Immature natural killer cell (primary cell): Measurements from ENCODE around the gene TMEFF2. TPM values are rescaled to one million over a fixed set of nuclear protein-coding genes. Genes with fewer than 3 reads are reported as not detected.
"Not testable (repeated sequence)": the region's sequence is repeated elsewhere in the genome, so short reads cannot be mapped to it uniquely, and the experiment has no call there.

Experiments
- DNase-seq, 3 donors: peaks; one replicate each; pipeline ENCODE4 v3.0.0; 2022; ENCODE audit warnings: mixed read lengths in 1 of 3
- H3K27ac Mint-ChIP-seq, 6 donors: one replicate each; pipeline ENCODE4 v1.8.0; 2020; ENCODE audit warnings: mixed read lengths in 6 of 6, mild to moderate bottlenecking in 5 of 6, inconsistent platforms in 4 of 6, moderate library complexity in 3 of 6
- H3K27me3 Mint-ChIP-seq, 3 donors: one replicate each; pipeline ENCODE4 v1.8.0; 2020 to 2021; ENCODE audit warnings: low read depth in 3 of 3, mild to moderate bottlenecking in 3 of 3, mixed read lengths in 3 of 3, moderate library complexity in 3 of 3, inconsistent platforms in 1 of 3
- H3K36me3 Mint-ChIP-seq, 3 donors: one replicate each; pipeline ENCODE4 v1.8.0; 2020; ENCODE audit warnings: mixed read lengths in 3 of 3, inconsistent platforms in 2 of 3, mild to moderate bottlenecking in 2 of 3
- H3K4me1 Mint-ChIP-seq, 2 donors: one replicate each; pipeline ENCODE4 v1.8.0; 2020; ENCODE audit warnings: inconsistent platforms in 2 of 2, mild to moderate bottlenecking in 2 of 2, mixed read lengths in 2 of 2, moderate library complexity in 1 of 2
- H3K4me3 Mint-ChIP-seq, 5 donors: one replicate each; pipeline ENCODE4 v1.8.0; 2020; ENCODE audit warnings: mild to moderate bottlenecking in 5 of 5, mixed read lengths in 5 of 5, inconsistent platforms in 3 of 5, moderate library complexity in 3 of 5
- H3K9me3 Mint-ChIP-seq, 6 donors: one replicate each; pipeline ENCODE4 v1.8.0; 2020; ENCODE audit warnings: mild to moderate bottlenecking in 6 of 6, mixed read lengths in 6 of 6, inconsistent platforms in 4 of 6, moderate library complexity in 3 of 6
- polyA plus RNA-seq, 3 donors: library from polyadenylated mRNA; unstranded; fragments of 300-500 nt; fragmentation: Illumina TruSeq; gene quantifications; one replicate each; pipeline ENCODE4 v1.2.3, GENCODE V29; 2021

The TMEFF2 gene
- polyA plus RNA-seq, 3 donors from 2014 or later: not detected

DNA sequence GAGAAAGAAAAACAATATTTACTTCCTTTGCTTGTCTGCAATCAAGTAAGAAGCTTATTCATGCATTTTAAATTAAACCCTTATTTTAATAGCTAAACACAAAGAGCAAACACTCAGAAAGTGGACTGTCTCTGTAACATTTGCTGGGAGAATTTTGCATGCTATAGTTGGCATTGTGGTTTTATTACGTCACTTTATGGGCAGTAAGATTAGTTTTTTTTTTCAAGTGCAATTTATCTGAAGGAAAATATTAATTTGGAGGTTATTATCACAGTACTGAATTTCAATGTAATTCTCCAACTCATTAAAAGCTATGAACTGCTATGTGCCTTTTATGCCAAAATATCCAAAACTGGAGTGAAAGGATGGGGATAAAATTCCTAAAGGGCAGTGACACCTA is 103.3 kb downstream of the TMEFF2 start:
- no peak overlapping the region for H3K27ac Mint-ChIP-seq
- H3K27me3 Mint-ChIP-seq: peaks cover 0 to 5% (median 0%) of the 10 kb centered on the region in 3 donors
- no peaks in the 10 kb centered on the region for H3K4me1 Mint-ChIP-seq
- H3K36me3 Mint-ChIP-seq: no peaks in the 10 kb centered on the region
- H3K9me3 Mint-ChIP-seq: no peaks in the 10 kb centered on the region
- DNase-seq: no peak
- H3K4me3 Mint-ChIP-seq: no peak overlapping the region

DNA sequence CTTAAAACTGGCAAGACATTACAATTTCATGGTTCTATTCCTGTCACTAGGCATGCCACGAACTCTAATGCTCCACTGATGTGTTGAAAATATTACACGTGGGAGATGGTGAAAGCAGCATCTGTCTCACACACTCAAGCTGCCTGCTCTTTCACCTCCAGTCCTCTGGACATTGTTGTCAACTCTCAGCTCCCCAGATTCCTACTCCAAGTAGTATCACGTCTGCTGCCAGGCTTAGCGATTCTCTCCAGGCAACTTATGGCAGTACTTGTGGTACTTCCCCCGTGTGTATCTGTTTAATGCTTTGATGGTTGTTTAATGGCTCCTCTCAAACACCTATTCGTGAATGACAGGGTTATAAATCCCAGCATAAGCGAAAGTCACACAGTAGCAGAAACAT is 103.8 kb downstream of the TMEFF2 start:
- no peak overlapping the region for H3K27ac Mint-ChIP-seq
- H3K9me3 Mint-ChIP-seq: no peaks in the 10 kb centered on the region
- no peak for DNase-seq
- H3K4me3 Mint-ChIP-seq: no peak overlapping the region
- H3K36me3 Mint-ChIP-seq: no peaks in the 10 kb centered on the region
- peaks cover 0 to 5% (median 0%) of the 10 kb centered on the region in 3 donors for H3K27me3 Mint-ChIP-seq
- H3K4me1 Mint-ChIP-seq: no peaks in the 10 kb centered on the region

DNA sequence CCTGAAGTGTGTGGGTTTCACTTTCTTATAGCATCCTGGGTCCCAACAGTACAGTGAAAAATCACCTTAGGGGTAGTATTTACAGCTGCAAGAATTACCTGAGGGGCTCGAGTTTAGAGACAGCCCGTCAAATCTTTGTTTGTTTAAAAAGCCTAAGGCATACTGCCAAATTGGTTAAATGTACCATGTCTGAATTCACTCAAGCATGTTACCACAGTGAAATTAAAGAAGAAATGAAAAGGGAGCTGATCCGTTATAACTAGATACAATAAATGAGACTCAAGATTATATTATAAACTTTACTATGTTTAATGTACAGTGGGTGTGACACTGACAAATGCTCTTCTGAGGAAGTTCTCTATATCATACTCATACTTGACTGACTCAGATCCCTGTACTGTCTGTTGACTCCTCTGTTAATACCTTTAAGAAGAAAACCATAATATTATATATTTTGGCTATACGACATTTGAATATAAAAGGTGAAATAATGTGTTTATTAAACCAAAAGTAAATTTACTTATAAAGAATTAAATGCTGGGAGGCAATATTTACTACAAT is 107.3 kb downstream of the TMEFF2 start:
- DNase-seq: no peak
- peaks cover 0 to 10% (median under 1%) of the 10 kb centered on the region in 3 donors for H3K27me3 Mint-ChIP-seq
- no peaks in the 10 kb centered on the region for H3K4me1 Mint-ChIP-seq
- no peak overlapping the region for H3K4me3 Mint-ChIP-seq
- no peaks in the 10 kb centered on the region for H3K9me3 Mint-ChIP-seq
- H3K36me3 Mint-ChIP-seq: no peaks in the 10 kb centered on the region
- no peak overlapping the region for H3K27ac Mint-ChIP-seq

DNA sequence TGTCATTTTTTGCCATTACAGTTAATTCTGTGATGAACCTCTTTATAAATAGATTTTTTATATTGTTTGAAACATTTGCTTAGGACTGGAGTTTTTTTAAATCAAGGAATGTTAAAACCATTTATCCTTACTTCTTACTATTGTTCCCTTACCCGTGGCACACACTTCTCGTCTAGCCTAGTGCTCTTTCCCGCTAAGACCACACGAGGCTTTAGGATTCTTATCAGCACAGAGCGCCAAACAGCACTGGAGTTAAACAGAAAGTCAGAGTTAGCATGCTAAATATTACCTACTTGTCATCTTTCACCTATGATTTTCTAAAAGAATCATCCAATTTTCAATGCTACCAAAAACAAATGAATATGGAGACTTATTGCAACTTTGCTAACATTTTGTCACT is 112.6 kb downstream of the TMEFF2 start:
- no peaks in the 10 kb centered on the region for H3K36me3 Mint-ChIP-seq
- H3K9me3 Mint-ChIP-seq: no peaks in the 10 kb centered on the region
- no peak overlapping the region for H3K4me3 Mint-ChIP-seq
- H3K4me1 Mint-ChIP-seq: peaks cover 0 to 4% of the 10 kb centered on the region in 2 donors
- no peak for DNase-seq
- H3K27ac Mint-ChIP-seq: no peak overlapping the region
- H3K27me3 Mint-ChIP-seq: peaks cover 0 to 10% (median 0%) of the 10 kb centered on the region in 3 donors

DNA sequence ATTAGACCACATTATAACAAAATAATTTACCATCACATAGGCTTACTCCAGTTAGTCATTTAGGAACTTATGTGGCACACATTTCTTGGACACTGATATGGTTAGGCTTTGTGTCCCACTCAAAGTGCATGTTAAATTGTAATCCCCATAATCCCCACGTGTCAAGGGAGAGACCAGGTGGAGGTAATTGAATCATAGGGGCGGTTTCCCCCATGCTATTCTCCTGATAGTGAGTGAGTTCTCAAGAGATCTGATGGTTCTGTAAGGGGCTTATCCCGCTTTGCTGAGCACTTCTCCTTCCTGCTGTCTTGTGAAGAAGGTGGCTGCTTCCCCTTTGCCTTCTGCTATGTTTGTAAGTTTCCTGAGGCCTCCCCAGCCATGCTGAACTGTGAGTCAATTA is 114.6 kb downstream of the TMEFF2 start:
- H3K4me1 Mint-ChIP-seq: peaks cover 7 to 14% of the 10 kb centered on the region in 2 donors
- H3K27ac Mint-ChIP-seq: peak overlapping the region in 1 of 6 donors; percentile 32
- H3K9me3 Mint-ChIP-seq, H3K4me3 Mint-ChIP-seq, DNase-seq, H3K36me3 Mint-ChIP-seq: not testable (repeated sequence)
- H3K27me3 Mint-ChIP-seq: peaks cover 0 to 11% (median 2%) of the 10 kb centered on the region in 3 donors

DNA sequence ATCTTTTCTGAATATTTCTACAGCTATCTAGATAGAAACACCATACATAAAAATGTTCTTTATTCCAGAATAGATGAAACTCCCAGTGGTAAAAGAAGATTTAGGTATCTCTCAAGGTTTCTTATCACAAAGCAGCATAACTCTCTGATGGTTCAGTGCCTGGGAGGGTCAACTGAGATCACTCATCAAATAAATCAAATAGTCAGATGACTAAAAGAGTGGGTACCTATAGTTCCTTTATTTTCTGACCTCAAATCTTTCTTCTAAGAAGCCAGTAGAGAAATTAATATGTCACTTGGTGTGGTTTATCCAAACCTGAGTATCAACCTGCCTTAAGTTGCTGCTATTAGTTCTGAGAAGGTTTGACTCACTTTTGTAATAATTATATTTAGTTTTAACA is 120.9 kb downstream of the TMEFF2 start:
- Mint-ChIP-seq H3K27ac (peak overlapping the region in 1 of 6 donors; percentile 36), H3K4me1 (peaks cover 43 to 54% of the 10 kb centered on the region in 2 donors), H3K36me3 (no peaks in the 10 kb centered on the region)

DNA sequence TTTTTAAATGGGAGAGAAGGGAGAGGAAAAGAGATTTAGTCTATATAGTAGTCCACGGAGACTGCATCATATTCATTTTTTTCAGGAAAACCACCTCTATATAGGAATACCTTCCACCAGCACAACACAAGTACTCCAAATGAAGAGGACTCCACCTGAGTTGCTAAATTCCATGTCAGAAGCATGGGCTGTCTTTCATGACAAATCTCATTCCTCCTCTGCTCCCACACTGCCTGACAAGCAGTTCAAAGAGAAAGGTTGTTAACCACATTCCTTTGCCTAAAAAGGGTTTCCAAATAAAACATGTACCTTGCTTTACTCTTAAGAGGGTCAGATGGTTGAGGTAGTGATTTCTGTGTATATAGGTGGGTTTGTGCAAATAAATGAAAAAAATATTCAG is 122.0 kb downstream of the TMEFF2 start:
- H3K4me1 Mint-ChIP-seq: peaks cover 43 to 54% of the 10 kb centered on the region in 2 donors
- peak overlapping the region; percentile 0 to 75 (median 28) for H3K27ac Mint-ChIP-seq
- no peaks in the 10 kb centered on the region for H3K36me3 Mint-ChIP-seq
- peak overlapping the region; percentile 65 to 87 (median 72) for H3K4me3 Mint-ChIP-seq
- H3K9me3 Mint-ChIP-seq: no peaks in the 10 kb centered on the region
- DNase-seq: peak in 1 of 3 donors; percentile 6
- H3K27me3 Mint-ChIP-seq: peaks cover 2 to 11% (median 8%) of the 10 kb centered on the region in 3 donors

More for the DNA sequence above, 120.9 kb downstream of the TMEFF2 start:
- H3K4me3 Mint-ChIP-seq: peak overlapping the region in 1 of 5 donors; percentile 6
- DNase-seq: no peak
- H3K9me3 Mint-ChIP-seq: no peaks in the 10 kb centered on the region
- peaks cover 2 to 6% (median 4%) of the 10 kb centered on the region in 3 donors for H3K27me3 Mint-ChIP-seq

DNA sequence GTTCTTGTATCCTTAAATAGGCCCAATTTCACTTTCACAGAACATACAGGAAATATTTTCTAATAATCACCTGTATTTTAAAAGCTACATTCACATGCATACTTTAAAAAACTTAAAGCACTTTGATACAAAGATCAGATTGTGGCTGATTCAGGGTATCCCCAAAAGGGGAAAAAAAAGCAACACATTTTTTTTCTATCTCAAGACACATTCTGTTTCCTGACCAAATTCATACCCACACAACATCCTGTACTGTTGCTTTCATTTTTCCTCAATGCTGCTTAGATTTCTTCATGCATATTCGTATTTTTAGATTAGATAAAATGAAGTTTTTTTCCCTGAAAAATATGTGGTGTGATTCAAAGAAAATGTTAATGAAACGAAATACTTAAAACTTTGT is 122.5 kb downstream of the TMEFF2 start:
- H3K27ac Mint-ChIP-seq: peak overlapping the region; percentile 0 to 75 (median 28)
- no peaks in the 10 kb centered on the region for H3K9me3 Mint-ChIP-seq
- DNase-seq: peak; percentile 43 to 57 (median 52)

DNA sequence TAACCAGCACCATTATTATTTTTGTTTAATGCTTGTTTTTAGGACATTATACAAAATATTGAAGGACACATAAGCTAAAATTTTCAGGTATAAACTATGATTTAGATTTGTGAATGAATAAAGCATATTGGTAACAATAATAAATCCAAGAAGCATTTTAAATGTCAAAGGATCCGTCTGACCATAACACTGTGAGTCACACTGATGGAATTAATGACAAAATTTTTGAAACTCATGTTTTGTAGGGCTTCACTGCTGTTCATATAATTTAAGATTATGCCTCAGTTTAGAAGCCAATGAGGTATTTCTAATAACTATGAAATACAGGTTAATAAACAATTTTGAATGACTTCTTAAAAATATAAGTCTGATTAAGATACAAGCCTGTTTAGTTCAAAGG is 124.6 kb downstream of the TMEFF2 start:
- H3K27ac Mint-ChIP-seq: no peak overlapping the region
- peaks cover 36 to 39% of the 10 kb centered on the region in 2 donors for H3K4me1 Mint-ChIP-seq
- DNase-seq: no peak
- no peak overlapping the region for H3K4me3 Mint-ChIP-seq
- H3K27me3 Mint-ChIP-seq: peaks cover 0 to 14% (median 7%) of the 10 kb centered on the region in 3 donors
- H3K36me3 Mint-ChIP-seq: peaks cover 0 to 6% (median 0%) of the 10 kb centered on the region in 3 donors
- H3K9me3 Mint-ChIP-seq: no peaks in the 10 kb centered on the region

More for the DNA sequence above, 122.5 kb downstream of the TMEFF2 start:
- no peaks in the 10 kb centered on the region for H3K36me3 Mint-ChIP-seq
- H3K4me3 Mint-ChIP-seq: peak overlapping the region; percentile 65 to 87 (median 72)
- peaks cover 43 to 51% of the 10 kb centered on the region in 2 donors for H3K4me1 Mint-ChIP-seq
- H3K27me3 Mint-ChIP-seq: peaks cover 2 to 12% (median 8%) of the 10 kb centered on the region in 3 donors

DNA sequence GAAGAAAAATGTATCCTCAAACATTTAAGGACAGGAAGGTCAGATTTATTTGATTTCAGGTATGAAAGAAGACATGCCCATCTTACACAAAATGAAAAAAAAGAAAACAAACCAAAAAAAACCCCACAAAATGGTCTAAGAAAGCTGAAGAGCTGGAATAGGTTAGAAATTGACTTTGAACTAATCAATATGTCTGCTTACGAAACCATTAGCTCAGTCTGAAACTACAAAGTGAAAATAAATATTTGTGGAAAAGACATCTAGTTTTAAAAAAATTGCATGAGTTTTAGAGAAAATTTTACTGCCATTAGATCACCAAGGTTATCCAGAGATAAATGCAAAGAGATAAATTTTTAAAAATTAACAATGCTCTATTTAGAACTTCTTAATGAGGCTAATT is 125.3 kb downstream of the TMEFF2 start:
- H3K27ac Mint-ChIP-seq: no peak overlapping the region
- H3K4me1 Mint-ChIP-seq: peaks cover 36 to 39% of the 10 kb centered on the region in 2 donors
- no peak for DNase-seq
- peaks cover 0 to 8% (median 0%) of the 10 kb centered on the region in 3 donors for H3K36me3 Mint-ChIP-seq
- no peaks in the 10 kb centered on the region for H3K9me3 Mint-ChIP-seq
- peaks cover 0 to 14% (median 7%) of the 10 kb centered on the region in 3 donors for H3K27me3 Mint-ChIP-seq
- H3K4me3 Mint-ChIP-seq: no peak overlapping the region

DNA sequence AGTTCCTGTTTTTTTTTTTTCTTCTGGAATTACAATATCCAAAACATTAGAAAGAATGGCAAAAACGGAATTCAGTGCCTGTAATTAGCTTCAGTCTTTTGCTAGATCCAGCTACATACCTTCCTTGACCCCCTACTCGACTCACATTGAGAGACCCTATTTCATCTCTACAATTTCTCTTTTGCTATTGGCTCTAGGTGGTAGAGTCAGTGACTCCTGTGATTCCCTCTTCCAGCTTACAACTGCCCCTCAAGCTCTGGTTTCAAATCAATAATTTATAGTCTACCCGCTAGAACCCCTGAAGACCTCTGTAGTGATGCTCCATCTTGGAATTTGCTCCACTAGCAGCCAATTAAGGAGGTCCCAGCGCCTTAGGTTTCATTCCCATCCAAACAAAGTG is 125.8 kb downstream of the TMEFF2 start:
- H3K27ac Mint-ChIP-seq: no peak overlapping the region
- no peak for DNase-seq
- H3K4me3 Mint-ChIP-seq: no peak overlapping the region
- H3K27me3 Mint-ChIP-seq: peaks cover 0 to 14% (median 7%) of the 10 kb centered on the region in 3 donors
- H3K4me1 Mint-ChIP-seq: peaks cover 36 to 38% of the 10 kb centered on the region in 2 donors
- H3K36me3 Mint-ChIP-seq: peaks cover 0 to 8% (median 0%) of the 10 kb centered on the region in 3 donors
- no peaks in the 10 kb centered on the region for H3K9me3 Mint-ChIP-seq

DNA sequence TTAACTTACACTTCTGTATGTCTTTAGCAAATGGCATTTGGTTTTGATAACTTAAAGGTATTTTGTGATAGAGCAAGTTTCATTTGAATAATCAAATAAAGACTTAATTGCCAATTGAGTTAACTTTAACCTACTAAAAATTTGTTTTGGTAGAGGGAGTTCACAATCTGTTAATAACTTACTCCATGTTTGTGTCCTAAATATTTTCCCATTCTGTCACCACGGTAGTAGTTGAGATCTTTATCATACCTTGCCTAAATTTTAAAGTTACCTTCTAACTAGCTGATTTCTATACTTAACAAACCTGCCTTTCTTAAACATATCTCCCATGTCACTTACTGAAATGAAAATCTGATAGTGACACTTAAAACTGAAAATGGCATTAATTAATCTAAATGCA is 127.1 kb downstream of the TMEFF2 start:
- H3K9me3 Mint-ChIP-seq: no peaks in the 10 kb centered on the region
- no peak for DNase-seq
- H3K27ac Mint-ChIP-seq: no peak overlapping the region
- H3K36me3 Mint-ChIP-seq: peaks cover 0 to 8% (median 0%) of the 10 kb centered on the region in 3 donors
- no peak overlapping the region for H3K4me3 Mint-ChIP-seq
- H3K4me1 Mint-ChIP-seq: peaks cover 23 to 25% of the 10 kb centered on the region in 2 donors
- H3K27me3 Mint-ChIP-seq: peaks cover 0 to 14% (median 7%) of the 10 kb centered on the region in 3 donors

DNA sequence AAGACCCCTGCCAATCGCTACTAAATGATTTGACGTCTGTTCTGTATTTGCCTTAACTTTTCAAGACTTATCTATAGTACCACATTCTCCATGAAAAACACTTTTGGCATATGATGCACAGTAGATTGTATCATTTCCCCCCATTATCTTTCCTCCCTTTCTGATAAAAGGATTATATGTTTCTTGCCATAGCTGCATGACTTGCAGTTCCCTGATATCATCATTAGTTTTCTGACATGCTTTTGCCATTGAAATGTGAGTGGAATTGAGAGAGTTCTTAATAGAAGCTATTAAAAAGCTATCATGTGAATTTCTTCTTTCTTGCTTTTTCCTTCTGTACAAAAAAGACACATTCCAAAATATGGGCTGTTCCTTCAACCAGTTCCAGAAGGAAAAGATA is 130.3 kb downstream of the TMEFF2 start:
- Mint-ChIP-seq H3K4me3 (no peak overlapping the region), H3K36me3 (peaks cover 0 to 8% (median 0%) of the 10 kb centered on the region in 3 donors), H3K27ac (no peak overlapping the region), H3K9me3 (no peaks in the 10 kb centered on the region), H3K4me1 (peaks cover 8 to 14% of the 10 kb centered on the region in 2 donors), H3K27me3 (peaks cover 0 to 14% (median 7%) of the 10 kb centered on the region in 3 donors)
- no peak for DNase-seq

DNA sequence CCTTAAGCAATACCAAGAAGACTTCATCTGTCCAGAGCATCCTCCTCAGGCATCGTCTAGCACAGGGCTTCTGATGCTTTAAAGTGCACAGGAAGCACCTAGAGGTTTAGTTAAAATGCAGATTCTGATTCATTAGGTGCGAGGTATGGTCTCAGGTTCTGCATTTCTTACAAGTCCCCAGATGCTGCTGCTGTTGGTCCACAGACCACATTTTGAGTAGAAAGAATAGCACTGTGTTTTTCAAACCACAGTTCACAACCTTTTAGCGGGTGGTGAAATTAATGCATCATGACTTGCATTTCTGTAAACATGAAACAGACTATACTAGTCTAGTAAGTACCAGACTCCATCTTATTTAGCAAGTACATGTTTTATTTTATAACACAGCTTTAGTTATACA is 134.6 kb downstream of the TMEFF2 start:
- Mint-ChIP-seq H3K27ac (no peak overlapping the region), H3K36me3 (peaks cover 0 to 3% (median 0%) of the 10 kb centered on the region in 3 donors), H3K4me3 (peak overlapping the region in 1 of 5 donors; percentile 18), H3K9me3 (no peaks in the 10 kb centered on the region), H3K27me3 (peaks cover 0 to 2% (median 0%) of the 10 kb centered on the region in 3 donors), H3K4me1 (peaks cover 8 to 14% of the 10 kb centered on the region in 2 donors)
- DNase-seq: peak in 1 of 3 donors; percentile 8
